Cardiac fibroblast (primary cell): ENCODE data around the gene KAZN.

Experiments used
- DNase-seq, 2 donors: peaks; one replicate each; pipeline versions ENCODE4 v3.0.0 to v3.0.0-alpha.2; 2010; ENCODE audit warnings: low read depth in 2 of 2
- H3K4me3 ChIP-seq, 2 donors: replicated peaks in 1 of 2; 1 replicate in 1 of 2; 2 replicates in 1 of 2; pipeline ENCODE4 v1.5.1; 2011; ENCODE audit warnings: low read depth in 2 of 2, low read length in 2 of 2, mild to moderate bottlenecking in 2 of 2, moderate library complexity in 1 of 2
- TF ChIP-seq, protein P1 (sequence below): IDR thresholded peaks from one replicate; pipeline ENCODE4 v1.5.1; 2011; ENCODE audit warnings: low read depth, mild to moderate bottlenecking, low read length, inconsistent platforms

Gene KAZN

DNA sequence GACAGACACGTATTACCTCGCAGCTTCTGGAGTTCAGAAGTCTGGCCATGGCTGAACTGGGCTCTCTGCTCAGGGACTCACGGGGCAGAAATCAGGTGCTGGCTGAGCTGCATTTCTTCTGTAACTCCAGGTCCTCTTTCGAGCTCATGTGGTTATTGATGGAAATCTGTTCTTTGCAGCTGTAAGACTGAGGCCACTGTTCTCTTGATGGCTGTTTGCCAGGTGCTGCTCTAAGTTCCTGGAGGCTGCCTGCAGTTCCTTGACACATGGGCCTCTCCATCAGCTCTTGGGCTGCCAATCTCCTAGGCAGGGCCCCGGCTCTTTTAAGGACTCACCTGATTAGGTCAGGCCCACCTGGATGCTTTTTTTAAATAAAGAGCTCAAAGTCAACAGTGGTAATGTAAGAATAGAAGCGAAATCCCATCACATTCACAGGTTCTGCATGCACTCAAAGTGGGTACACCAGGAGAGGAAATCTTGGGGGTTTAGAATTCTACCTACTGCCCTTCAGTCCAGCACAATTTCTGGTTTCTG lies 139.1 kb downstream of the KAZN start:
- no peak for DNase-seq
- TF ChIP-seq, protein P1, sequence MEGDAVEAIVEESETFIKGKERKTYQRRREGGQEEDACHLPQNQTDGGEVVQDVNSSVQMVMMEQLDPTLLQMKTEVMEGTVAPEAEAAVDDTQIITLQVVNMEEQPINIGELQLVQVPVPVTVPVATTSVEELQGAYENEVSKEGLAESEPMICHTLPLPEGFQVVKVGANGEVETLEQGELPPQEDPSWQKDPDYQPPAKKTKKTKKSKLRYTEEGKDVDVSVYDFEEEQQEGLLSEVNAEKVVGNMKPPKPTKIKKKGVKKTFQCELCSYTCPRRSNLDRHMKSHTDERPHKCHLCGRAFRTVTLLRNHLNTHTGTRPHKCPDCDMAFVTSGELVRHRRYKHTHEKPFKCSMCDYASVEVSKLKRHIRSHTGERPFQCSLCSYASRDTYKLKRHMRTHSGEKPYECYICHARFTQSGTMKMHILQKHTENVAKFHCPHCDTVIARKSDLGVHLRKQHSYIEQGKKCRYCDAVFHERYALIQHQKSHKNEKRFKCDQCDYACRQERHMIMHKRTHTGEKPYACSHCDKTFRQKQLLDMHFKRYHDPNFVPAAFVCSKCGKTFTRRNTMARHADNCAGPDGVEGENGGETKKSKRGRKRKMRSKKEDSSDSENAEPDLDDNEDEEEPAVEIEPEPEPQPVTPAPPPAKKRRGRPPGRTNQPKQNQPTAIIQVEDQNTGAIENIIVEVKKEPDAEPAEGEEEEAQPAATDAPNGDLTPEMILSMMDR: no peak
- H3K4me3 ChIP-seq: no peak overlapping the region

GRCh38 chr1:14738235-14738634 lies 139.8 kb downstream of the KAZN start:
- no peak overlapping the region for H3K4me3 ChIP-seq
- DNase-seq: no peak
- TF ChIP-seq, protein P1: no peak

GRCh38 chr1:14738647-14739046 lies 140.2 kb downstream of the KAZN start:
- H3K4me3 ChIP-seq: no peak overlapping the region
- TF ChIP-seq, protein P1: no peak
- no peak for DNase-seq

DNA sequence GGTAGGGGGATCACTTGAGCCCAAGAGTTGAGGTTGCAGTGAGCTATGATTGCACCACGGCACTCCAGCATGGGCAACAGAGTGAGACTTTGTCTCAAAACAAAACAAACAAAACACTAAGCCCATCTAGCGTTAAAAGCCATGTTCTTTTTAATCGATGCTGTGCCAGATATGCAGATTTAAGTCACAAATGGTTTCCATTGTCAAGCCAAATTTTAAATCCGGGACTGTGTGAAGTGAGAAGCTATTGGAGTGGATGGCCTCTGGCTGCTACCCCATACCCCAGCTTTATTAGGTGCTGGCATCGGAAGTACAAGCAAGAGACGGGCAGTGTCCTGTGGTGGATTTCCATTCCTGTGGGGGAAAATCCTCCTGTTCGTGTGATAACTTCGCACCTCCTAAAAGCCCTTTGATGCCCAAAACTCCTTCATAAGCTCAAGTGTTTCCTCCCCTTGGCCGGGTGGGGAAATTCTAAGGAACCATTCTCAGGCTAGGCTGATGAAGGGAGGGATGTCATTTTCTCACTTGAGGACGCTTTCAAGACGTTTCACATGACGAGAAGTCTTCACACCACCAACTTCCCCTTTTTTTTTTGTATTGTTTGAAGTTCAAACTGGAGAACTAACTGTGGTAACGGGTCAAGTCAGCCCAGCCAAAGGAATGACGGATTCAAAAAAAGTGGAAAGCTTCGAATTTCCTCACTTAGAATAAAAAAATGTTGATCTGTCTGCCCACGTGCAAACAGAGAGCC lies 140.8 kb downstream of the KAZN start:
- no peak for DNase-seq
- TF ChIP-seq, protein P1: no peak
- H3K4me3 ChIP-seq: no peak overlapping the region

DNA sequence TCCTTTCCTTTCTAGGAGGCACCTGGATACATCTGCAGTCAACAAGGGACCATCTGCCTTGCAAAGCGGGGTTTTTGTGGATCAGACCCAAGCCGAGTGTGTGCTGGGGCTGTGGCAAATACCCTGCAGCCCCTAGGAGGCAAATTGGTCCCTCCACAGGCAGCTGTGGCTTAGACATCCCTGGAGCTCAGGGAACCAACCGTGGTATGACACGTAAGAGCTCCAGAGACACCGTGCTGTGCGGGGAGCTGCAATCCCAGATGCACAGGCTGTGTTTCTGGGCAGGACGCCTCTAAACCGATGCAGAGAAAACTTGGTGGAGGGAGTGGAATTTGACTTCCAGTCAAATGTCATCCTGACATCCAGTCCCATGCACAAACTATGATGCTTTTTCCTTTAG lies 141.5 kb downstream of the KAZN start:
- TF ChIP-seq, protein P1: no peak
- H3K4me3 ChIP-seq: no peak overlapping the region
- no peak for DNase-seq

- DNase-seq: no peak
- TF ChIP-seq, protein P1: no peak
- no peak overlapping the region for H3K4me3 ChIP-seq
Observed at GRCh38 chr1:14741082-14741481, 142.6 kb downstream of the KAZN start.
